Activated naive CD4-positive, alpha-beta T cell treated with anti-CD3 and anti-CD28 coated beads, Interleukin-2, amount 10 ng/mL, durations not matched to agents 7 days and 5 days (primary cell): ENCODE measurements around the gene DNPEP.
"Not testable (repeated sequence)": the region's sequence is repeated elsewhere in the genome, so short reads cannot be mapped to it uniquely, and the experiment has no call there.

Source experiments
- CTCF ChIA-PET: fragments of 350-600 bp; sonication (Branson Sonifier 250); formaldehyde crosslinking; loops from one replicate; lab custom pipeline; 2021; ENCODE audit warnings: antibody characterized with exemption; lab: Charles Lee
- DNase-seq: peaks from one replicate; pipeline ENCODE4 v3.0.0-alpha.2; 2020
- H3K27ac Mint-ChIP-seq: one replicate; pipeline ENCODE4 v1.8.0; 2021; ENCODE audit warnings: mild to moderate bottlenecking, moderate library complexity, mixed read lengths
- H3K27me3 Mint-ChIP-seq: one replicate; pipeline ENCODE4 v1.8.0; 2021; ENCODE audit warnings: mild to moderate bottlenecking, mixed read lengths
- H3K36me3 Mint-ChIP-seq: one replicate; pipeline ENCODE4 v1.8.0; 2021; ENCODE audit warnings: mixed read lengths
- H3K4me1 Mint-ChIP-seq: one replicate; pipeline ENCODE4 v1.8.0; 2021; ENCODE audit warnings: mixed read lengths
- H3K4me3 Mint-ChIP-seq: one replicate; pipeline ENCODE4 v1.8.0; 2021; ENCODE audit warnings: mild to moderate bottlenecking, moderate library complexity, mixed read lengths
- H3K9me3 Mint-ChIP-seq: one replicate; pipeline ENCODE4 v1.8.0; 2021; ENCODE audit warnings: mixed read lengths

DNPEP gene

DNA sequence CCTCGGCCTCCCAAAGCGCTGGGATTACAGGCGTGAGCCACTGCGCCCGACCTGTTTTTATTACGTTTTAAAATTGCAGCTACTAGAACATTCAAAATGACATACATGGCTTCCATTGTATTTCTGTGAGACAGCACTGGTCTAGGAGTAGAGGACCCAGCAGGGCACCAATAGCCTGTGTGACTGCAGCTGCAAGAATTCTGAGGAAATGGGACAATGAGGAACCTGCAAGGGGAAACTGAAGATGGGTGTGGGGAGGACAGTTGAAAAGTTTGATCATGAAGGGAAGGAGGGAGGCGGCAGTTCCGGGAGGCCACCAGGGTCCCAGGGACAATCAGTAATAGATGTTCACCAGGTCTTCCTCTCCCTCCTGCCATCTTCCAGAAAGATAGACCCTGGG, 13.9 kb upstream of the DNPEP start:
- CTCF ChIA-PET = interaction anchor here (1.1 to 5.7 kb wide), 11 partner anchors 9 to 241 kb away, joined by 3 to 126 read pairs (median 9); partner anchors contain the start of genes GMPPA and SPEG
- Mint-ChIP-seq H3K4me3 (no peak overlapping the region), H3K27ac (no peak overlapping the region), H3K9me3 (no peaks in the 10 kb centered on the region), H3K36me3 (no peaks in the 10 kb centered on the region), H3K27me3 (peaks cover 30% of the 10 kb centered on the region), H3K4me1 (peaks cover 8% of the 10 kb centered on the region)
- DNase-seq = no peak

DNA sequence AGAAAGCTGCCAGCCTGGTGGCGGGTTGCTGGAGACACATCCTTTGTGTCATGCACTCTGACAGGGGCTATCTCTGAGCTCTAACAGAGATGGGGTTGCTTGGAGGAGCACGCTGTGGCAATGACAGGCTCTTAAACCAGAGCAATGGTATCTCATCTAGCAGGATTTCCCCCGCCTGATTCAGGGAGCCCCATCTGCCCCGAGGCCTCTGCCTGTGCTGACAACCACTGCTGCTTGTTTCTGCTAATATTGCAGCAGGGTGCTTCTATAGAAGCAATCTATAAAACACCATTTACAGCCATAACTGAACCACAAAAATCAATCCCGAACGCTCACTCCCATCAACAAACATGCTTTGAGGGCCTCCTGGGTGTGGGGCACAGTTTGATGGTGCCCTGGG, 12.8 kb upstream of the DNPEP start:
- Mint-ChIP-seq H3K4me3 (no peak overlapping the region), H3K27ac (no peak overlapping the region), H3K4me1 (peaks cover 8% of the 10 kb centered on the region), H3K36me3 (no peaks in the 10 kb centered on the region), H3K27me3 (peaks cover 26% of the 10 kb centered on the region), H3K9me3 (no peaks in the 10 kb centered on the region)
- DNase-seq = no peak
- CTCF ChIA-PET = interaction anchor here (5.4 to 5.7 kb wide), 2 partner anchors 8 to 128 kb away, joined by 34 to 126 read pairs; no protein-coding TSS in a partner anchor

DNA sequence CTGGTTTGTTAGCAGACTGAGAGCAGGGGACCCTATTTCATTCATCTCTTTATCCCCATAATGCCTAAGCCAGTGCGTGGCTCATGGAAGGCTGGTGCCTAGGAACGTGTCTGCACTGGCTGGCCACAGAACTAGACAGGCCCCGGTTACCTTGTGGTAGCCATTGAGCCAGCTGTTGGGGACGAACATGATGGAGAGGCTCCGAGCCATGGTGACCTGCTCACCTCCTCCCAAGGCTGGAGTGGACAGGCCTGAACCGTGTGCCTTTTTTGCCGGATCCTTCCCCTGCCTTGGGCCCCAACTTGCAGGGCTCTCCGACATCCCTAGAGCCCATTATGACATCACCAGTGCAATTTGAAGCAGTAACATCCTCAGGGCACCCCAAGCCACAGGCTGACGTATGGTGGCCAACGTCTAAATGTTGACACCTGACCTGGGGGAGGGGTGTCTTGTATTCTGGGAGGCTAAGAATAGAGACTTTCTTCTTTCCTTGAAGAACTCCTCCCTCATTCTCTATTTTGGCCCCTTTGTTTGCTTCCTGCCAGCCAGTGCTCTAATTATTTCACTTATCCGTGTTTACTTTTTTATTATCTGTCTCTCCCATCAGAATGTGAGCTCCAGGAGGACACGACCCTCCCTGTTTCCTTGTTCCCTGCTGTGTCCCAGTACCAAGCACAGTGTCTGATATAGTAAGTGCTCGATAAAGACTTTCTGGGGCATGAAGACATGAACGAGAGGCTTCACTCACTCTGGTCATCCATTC, 12.2 kb upstream of the DNPEP start:
- H3K9me3 Mint-ChIP-seq = no peaks in the 10 kb centered on the region
- H3K4me1 Mint-ChIP-seq = peaks cover 8% of the 10 kb centered on the region
- CTCF ChIA-PET = interaction anchor here (5.4 to 5.7 kb wide), 2 partner anchors 7 to 128 kb away, joined by 34 to 126 read pairs; no protein-coding TSS in a partner anchor

DNA sequence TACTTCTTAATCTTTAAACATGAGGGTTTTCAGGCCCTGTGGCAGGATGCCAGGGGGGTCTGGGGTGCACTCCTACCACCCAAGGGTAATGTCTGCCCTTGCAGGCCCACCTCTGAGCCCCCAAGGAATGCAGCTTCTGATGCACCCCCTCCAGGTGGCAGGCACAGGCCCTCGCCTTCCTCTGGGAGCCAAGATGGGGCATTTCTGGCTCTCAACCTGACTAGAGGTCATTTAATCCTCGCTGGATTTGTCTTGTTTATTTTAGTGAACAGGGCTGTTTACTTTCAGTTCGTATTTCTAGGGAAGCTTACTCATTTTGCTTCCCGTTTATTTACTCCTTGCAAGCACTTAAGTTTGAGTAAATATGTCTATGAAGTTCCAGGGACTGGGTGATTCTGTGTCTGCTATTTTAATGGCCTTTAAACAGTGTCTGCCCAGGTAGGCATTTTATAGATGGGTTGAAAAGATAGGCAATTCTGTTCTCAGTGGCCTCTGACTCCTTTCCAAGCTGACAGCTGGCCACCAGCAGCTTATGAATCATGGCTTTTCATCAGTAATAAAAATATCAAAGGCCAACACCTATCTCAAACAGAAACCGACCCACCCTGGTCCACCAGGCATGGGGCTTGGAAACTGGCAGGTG, 11.1 kb upstream of the DNPEP start:
- peaks cover 8% of the 10 kb centered on the region for H3K4me1 Mint-ChIP-seq

More for the DNA sequence above, 12.2 kb upstream of the DNPEP start:
- DNase-seq = no peak
- H3K27ac Mint-ChIP-seq = no peak overlapping the region
- H3K36me3 Mint-ChIP-seq = no peaks in the 10 kb centered on the region
- H3K4me3 Mint-ChIP-seq = no peak overlapping the region
- H3K27me3 Mint-ChIP-seq = peaks cover 26% of the 10 kb centered on the region

DNA sequence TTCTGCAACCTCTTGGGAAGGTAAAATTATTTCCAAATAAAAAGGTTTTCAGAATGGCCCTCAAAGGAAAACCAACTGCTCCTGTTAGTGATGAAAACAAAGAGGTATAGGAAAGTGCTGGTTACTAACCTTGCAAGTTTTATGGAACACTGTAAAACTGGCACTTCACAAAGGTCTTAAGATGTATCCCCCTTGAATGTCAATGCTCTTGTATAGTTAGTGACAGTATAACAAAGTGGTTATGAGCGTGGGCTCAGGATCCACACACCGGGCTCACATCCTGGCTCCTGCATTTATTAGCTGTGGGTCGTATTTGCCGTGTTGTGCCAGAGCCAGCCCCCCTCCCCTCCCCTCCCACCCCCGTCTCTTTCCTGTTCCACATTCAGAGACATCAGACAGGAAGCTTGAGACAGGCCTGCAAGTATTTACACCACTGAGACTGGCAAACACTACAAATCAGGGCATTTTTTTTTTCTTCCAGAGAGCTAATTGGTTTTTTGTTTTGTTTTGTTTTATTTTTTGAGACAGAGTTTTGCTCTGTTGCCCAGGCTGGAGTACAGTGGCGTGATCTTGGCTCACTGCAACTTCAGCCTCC, 9.2 kb upstream of the DNPEP start:
- peaks cover 8% of the 10 kb centered on the region for H3K4me1 Mint-ChIP-seq
- no peaks in the 10 kb centered on the region for H3K36me3 Mint-ChIP-seq
- no peak for DNase-seq
- H3K27me3 Mint-ChIP-seq = peaks cover 21% of the 10 kb centered on the region
- H3K27ac Mint-ChIP-seq = no peak overlapping the region
- H3K4me3 Mint-ChIP-seq = no peak overlapping the region
- CTCF ChIA-PET = interaction anchor here (2.3 kb wide), 1 partner anchor 133 kb away, joined by 6 read pairs; no protein-coding TSS in a partner anchor
- peaks cover 3% of the 10 kb centered on the region for H3K9me3 Mint-ChIP-seq

More for the DNA sequence above, 11.1 kb upstream of the DNPEP start:
- no peak for DNase-seq
- Mint-ChIP-seq H3K4me3 (no peak overlapping the region), H3K9me3 (no peaks in the 10 kb centered on the region), H3K36me3 (no peaks in the 10 kb centered on the region), H3K27me3 (peaks cover 19% of the 10 kb centered on the region), H3K27ac (no peak overlapping the region)
- CTCF ChIA-PET = no interaction called here

DNA sequence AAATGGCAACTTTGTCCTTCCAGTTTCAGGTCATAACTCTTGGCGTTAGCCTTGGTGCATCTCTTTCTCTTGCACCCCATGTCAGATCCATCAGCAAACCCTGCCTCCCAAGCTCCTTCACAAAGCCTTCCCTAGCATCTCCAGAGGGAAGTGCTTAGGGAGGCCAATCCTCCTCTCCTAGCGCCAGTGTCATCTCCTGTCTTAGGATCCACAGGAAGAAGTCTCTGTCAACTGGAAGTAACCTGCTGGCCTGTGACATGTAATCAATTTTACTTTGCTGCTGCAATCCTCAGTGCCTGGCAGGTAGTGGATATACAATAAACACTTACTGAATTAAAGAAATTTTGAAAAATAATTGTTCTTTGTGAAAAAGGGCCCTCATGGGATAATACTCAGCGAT, 7.9 kb upstream of the DNPEP start:
- peaks cover 22% of the 10 kb centered on the region for H3K27me3 Mint-ChIP-seq
- CTCF ChIA-PET = no interaction called here
- no peaks in the 10 kb centered on the region for H3K36me3 Mint-ChIP-seq
- H3K4me1 Mint-ChIP-seq = peaks cover 8% of the 10 kb centered on the region
- no peak overlapping the region for H3K4me3 Mint-ChIP-seq
- no peak for DNase-seq
- H3K9me3 Mint-ChIP-seq = peaks cover 3% of the 10 kb centered on the region
- H3K27ac Mint-ChIP-seq = no peak overlapping the region

DNA sequence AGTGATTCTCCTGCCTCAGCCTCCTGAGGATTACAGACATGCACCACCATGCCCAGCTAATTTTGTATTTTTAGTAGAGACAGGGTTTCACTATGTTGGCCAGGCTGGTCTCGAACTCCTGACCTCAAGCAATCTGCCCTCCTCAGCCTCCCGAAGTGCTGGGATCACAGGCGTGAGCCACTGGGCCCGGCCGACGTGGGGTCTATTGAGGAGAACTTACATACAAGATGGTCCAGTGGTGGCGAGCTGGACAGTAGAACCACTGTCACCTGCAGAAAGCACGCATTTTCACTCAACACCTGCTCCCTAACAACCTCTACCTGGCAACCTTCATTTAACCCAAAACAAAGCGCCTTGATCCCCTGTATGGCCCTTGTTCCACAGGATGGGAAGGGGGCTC, 7.3 kb upstream of the DNPEP start:
- H3K36me3 Mint-ChIP-seq, H3K4me1 Mint-ChIP-seq, CTCF ChIA-PET, H3K9me3 Mint-ChIP-seq, H3K27ac Mint-ChIP-seq, H3K4me3 Mint-ChIP-seq, DNase-seq: not testable (repeated sequence)
- H3K27me3 Mint-ChIP-seq = peaks cover 25% of the 10 kb centered on the region

DNA sequence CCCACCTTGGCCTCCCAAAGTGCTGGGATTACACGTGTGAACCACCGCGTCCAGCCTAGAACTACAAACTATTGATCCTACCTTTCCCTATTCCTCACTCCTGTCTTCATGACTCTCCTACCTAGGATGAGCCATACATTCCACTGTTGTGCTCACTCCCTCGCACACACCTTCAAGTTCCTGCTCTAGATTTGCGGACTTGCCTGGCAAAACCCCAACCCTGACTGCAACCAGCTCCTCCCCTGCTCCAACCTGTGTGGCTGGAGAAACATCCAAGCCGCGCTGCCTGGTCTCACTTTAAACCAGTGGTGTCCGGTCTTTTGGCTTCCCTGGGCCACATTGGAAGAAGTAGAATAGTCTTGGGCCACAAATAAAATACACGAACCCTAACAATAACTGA, 5.0 kb upstream of the DNPEP start:
- CTCF ChIA-PET = interaction anchor here (1.8 to 3.6 kb wide), 2 partner anchors 10 to 148 kb away, joined by 5 to 34 read pairs; no protein-coding TSS in a partner anchor
- H3K9me3 Mint-ChIP-seq = peaks cover 3% of the 10 kb centered on the region
- peaks cover 13% of the 10 kb centered on the region for H3K4me1 Mint-ChIP-seq
- no peak for DNase-seq
- no peaks in the 10 kb centered on the region for H3K36me3 Mint-ChIP-seq
- H3K27me3 Mint-ChIP-seq = peaks cover 25% of the 10 kb centered on the region
- H3K27ac Mint-ChIP-seq = no peak overlapping the region
- H3K4me3 Mint-ChIP-seq = no peak overlapping the region

DNA sequence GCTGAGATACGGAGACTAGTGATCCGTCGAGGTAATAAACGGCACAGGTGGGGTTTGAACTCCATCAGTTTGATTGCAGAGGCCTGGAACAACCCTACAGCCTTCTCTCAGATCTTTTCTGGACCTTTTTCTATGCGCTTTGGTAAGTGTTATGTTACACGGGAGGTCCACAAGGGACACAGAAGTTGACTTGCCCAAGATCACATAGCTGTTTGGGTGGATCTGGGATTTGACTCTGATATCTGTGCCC, 1.1 kb upstream of the DNPEP start:
- H3K9me3 Mint-ChIP-seq = peaks cover 3% of the 10 kb centered on the region
- H3K36me3 Mint-ChIP-seq = peaks cover 26% of the 10 kb centered on the region
- peaks cover 21% of the 10 kb centered on the region for H3K4me1 Mint-ChIP-seq
- peaks cover 18% of the 10 kb centered on the region for H3K27me3 Mint-ChIP-seq
- H3K27ac Mint-ChIP-seq = peak overlapping the region; percentile 87
- CTCF ChIA-PET = interaction anchor here (0.8 to 2.3 kb wide), 8 partner anchors 13 to 217 kb away, joined by 3 to 12 read pairs (median 3); partner anchors contain the start of gene GMPPA
- peak overlapping the region; percentile 96 for H3K4me3 Mint-ChIP-seq
- no peak for DNase-seq

DNA sequence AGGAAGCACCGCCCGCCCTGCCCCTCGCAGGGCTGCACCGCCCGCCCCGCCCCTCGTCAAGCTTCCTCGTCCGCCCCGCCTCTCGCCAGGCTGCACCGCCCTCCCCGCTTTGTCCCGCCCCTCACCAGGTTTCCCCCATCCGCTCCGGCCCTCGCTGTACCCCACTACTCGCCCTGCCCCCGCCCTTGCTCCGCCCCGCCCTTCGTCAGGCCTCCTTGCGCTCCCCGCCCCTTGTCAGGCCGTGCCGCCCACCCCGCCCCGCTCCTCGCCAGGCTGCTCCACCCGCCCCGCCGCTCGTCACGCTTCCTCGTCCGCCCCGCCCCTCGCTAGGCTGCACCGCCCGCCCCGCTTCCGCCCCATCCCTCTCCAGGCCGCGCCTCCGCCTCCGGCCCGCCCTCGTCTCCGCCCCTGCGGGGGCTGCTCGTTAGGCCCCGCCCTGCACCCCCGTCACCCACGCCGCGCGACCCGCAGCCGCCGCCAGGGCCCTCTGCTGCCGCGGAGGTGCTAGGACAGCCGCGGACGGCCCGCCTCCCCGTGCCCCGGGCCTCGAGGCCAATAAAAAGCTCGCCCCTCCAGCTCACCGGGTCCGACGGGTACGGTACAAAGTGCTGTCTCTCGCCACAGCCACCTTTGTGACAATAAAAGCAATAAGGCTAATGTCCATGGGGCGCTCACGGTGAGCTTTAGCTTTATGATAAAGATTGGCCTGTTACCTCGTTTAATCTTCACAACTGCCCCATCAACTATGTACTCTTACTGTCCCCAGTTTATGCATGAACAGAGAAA, 602 bp upstream of the DNPEP start:
- Mint-ChIP-seq H3K27ac (peak overlapping the region; percentile 87), H3K4me1 (peaks cover 21% of the 10 kb centered on the region), H3K4me3 (peak overlapping the region; percentile 96), H3K27me3 (peaks cover 14% of the 10 kb centered on the region), H3K36me3 (peaks cover 29% of the 10 kb centered on the region), H3K9me3 (peaks cover 3% of the 10 kb centered on the region)
- DNase-seq = peak; percentile 98
- CTCF ChIA-PET = interaction anchor here (0.8 to 2.3 kb wide), 10 partner anchors 14 to 216 kb away, joined by 3 to 12 read pairs (median 3); partner anchors contain the start of gene GMPPA

DNA sequence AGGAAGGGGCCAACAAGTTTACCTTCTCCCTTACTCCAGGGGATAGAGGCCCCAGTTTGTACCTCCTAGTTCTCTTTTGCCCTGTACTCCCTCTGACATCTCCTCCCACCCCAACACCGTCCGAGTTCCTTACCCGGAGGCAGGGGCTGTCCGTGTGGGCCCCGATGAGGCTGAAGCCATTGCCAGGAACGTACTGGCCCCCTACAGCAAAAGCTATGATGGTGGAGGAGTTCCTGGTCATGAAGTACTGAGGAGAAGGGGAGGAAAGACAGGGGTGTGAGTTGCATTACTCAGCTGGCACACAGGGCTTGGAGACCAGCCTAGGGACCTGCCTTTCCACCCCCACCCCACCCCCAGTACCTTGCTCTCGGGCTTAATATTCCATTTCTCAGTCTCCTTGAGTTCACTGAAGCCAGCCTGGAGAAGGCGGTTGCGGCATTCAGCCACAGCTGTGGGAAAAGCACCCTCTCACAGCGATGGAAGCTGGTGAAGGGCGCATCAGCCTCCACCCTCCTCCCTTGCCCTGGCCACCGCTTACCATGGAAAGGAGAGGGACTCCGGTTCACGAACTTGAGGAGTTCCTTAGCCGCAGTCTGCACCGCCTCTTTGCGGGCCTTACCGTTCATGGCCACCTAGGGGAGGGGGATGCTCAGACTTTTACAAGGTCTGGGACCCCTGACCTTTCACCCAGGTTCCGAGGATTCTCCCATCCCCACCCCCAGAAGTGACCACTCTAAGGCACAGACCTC, 1.0 kb downstream of the DNPEP start:
- no peaks in the 10 kb centered on the region for H3K9me3 Mint-ChIP-seq
- peak overlapping the region; percentile 96 for H3K4me3 Mint-ChIP-seq
- H3K36me3 Mint-ChIP-seq = peaks cover 34% of the 10 kb centered on the region
- peaks cover 21% of the 10 kb centered on the region for H3K4me1 Mint-ChIP-seq
- H3K27me3 Mint-ChIP-seq = peaks cover 6% of the 10 kb centered on the region
- peak overlapping the region; percentile 96 for H3K27ac Mint-ChIP-seq
- DNase-seq = no peak
- CTCF ChIA-PET = interaction anchor here (0.5 to 1.6 kb wide), 2 partner anchors 66 to 84 kb away, joined by 3 read pairs; no protein-coding TSS in a partner anchor

DNA sequence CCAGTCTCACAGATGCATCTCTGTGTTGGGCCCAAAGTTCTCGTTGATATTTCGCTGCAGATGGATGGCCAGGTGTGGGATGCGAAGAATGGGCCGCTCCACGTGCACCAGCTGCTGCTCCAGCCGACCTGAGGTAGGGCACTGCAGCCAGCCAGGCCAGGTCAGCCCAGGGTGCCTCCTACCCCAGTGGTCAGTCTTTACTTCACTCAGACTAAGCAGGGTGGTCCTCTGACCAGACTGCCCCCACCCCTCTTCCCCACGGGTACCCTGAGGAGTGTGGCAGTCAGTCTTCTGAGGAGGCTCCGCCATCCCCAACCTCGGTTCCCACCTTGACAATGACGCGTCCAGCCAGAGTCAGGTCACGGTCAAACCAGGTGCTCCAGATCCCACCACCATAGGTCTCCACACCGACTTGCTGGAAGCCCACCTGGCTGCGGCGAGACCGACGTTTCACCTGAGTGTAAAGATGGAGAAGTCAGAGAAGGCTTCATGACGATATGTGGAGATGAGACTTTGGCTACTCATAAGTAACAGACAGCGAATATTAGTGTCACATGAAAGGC, 1.7 kb downstream of the DNPEP start:
- Mint-ChIP-seq H3K4me3 (peak overlapping the region; percentile 96), H3K4me1 (peaks cover 21% of the 10 kb centered on the region), H3K27me3 (peaks cover 3% of the 10 kb centered on the region), H3K36me3 (peaks cover 34% of the 10 kb centered on the region), H3K9me3 (no peaks in the 10 kb centered on the region), H3K27ac (peak overlapping the region; percentile 96)
- CTCF ChIA-PET = no interaction called here
- no peak for DNase-seq

DNA sequence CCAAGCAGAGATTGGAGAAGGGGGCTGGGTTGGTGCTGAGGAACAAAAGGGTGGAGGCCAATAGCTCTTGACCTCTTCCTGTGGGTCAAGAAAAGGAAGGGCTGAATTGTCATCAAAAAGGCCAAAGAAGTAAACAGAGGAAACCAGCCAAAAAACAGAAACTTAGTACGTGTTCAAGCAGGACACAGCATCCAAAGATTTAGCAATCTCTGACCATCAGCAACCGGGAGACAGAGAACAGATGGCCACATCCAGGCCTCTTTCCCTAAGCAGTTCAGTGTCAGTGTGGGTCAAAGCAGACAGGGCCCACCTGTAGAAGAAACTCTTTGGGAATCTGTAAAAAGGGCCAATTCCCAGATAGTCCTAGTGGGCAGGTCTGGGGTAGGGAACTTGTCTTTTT, 2.9 kb downstream of the DNPEP start:
- H3K4me3 Mint-ChIP-seq = no peak overlapping the region

More for the DNA sequence above, 2.9 kb downstream of the DNPEP start:
- no peaks in the 10 kb centered on the region for H3K27me3 Mint-ChIP-seq
- no peak overlapping the region for H3K27ac Mint-ChIP-seq
- H3K36me3 Mint-ChIP-seq = peaks cover 34% of the 10 kb centered on the region
- H3K9me3 Mint-ChIP-seq = no peaks in the 10 kb centered on the region
- peaks cover 21% of the 10 kb centered on the region for H3K4me1 Mint-ChIP-seq
- no peak for DNase-seq
- CTCF ChIA-PET = no interaction called here
